Smooth muscle cell (in vitro differentiated cells): Measurements from ENCODE around the gene FBXO42. TPM values are rescaled to one million over a fixed set of nuclear protein-coding genes. Genes with fewer than 3 reads are reported as not detected.
"Not testable (repeated sequence)": the region's sequence is repeated elsewhere in the genome, so short reads cannot be mapped to it uniquely, and the experiment has no call there.

Experiments
- DNase-seq: peaks from one replicate; lab custom pipeline; 2025; ENCODE audit not compliant: unreplicated experiment; lab: John Stamatoyannopoulos, UW
- H2AFZ ChIP-seq: fragments of 200-600 bp; sonication (generic); 2 replicates; pipeline ENCODE4 v1.6.0; 2016; ENCODE audit warnings: antibody characterized with exemption, low read depth, mild to moderate bottlenecking
- H3F3A ChIP-seq: fragments of 200-600 bp; sonication (generic); 2 replicates; pipeline ENCODE4 v1.6.0; 2017; ENCODE audit warnings: antibody characterized with exemption, low read depth
- H3K27ac ChIP-seq: fragments of 200-600 bp; sonication (generic); 2 replicates; pipeline ENCODE4 v1.5.1; 2016; ENCODE audit warnings: low read depth, mild to moderate bottlenecking
- H3K27me3 ChIP-seq: fragments of 200-600 bp; sonication (generic); 2 replicates; pipeline ENCODE4 v1.6.1; 2016; ENCODE audit warnings: low read depth, mild to moderate bottlenecking
- H3K36me3 ChIP-seq: fragments of 200-600 bp; sonication (generic); 2 replicates; pipeline ENCODE4 v1.5.1; 2016; ENCODE audit warnings: low read depth
- H3K4me1 ChIP-seq: fragments of 200-600 bp; sonication (generic); 2 replicates; pipeline ENCODE4 v1.5.1; 2016; ENCODE audit warnings: low read depth
- H3K4me2 ChIP-seq: fragments of 200-600 bp; sonication (generic); 2 replicates; pipeline ENCODE4 v1.6.0; 2016; ENCODE audit warnings: mild to moderate bottlenecking
- H3K4me3 ChIP-seq: fragments of 200-600 bp; sonication (generic); 2 replicates; pipeline ENCODE4 v1.5.1; 2016; ENCODE audit warnings: mild to moderate bottlenecking
- H3K79me2 ChIP-seq: fragments of 200-600 bp; sonication (generic); 2 replicates; pipeline ENCODE4 v1.6.0; 2016; ENCODE audit warnings: low read depth, mild to moderate bottlenecking
- H3K9ac ChIP-seq: fragments of 200-600 bp; sonication (generic); 2 replicates; pipeline ENCODE4 v1.6.0; 2016; ENCODE audit warnings: low read depth
- H3K9me3 ChIP-seq: fragments of 200-600 bp; sonication (generic); replicated peaks from 2 replicates; pipeline ENCODE4 v1.5.1; 2016; ENCODE audit warnings: low read depth
- H4K20me1 ChIP-seq: fragments of 200-600 bp; sonication (generic); 2 replicates; pipeline ENCODE4 v1.6.0; 2016; ENCODE audit warnings: low read depth
- WGBS: methylation state at CpG from one replicate; pipeline ENCODE4 v1.1.7; 2016; ENCODE audit warnings: low lambda C conversion rate; 5-methylcytosine and 5-hydroxymethylcytosine counted together
- polyA plus RNA-seq: library from polyadenylated mRNA; unstranded; fragments of >200 nt; fragmentation: Nextera tagmentation; extraction: Ambion mirVana; gene quantifications from 2 replicates; pipeline ENCODE4 v1.2.1, GENCODE V29; 2016
- total RNA-seq: library from RNA; depleted of rRNA; stranded (reverse); fragments of >200 nt; gene quantifications from 2 replicates; pipeline ENCODE4 v1.2.3, GENCODE V29; 2014
- TF ChIP-seq, protein P1 (sequence below): fragments of 200-600 bp; sonication (generic); IDR thresholded peaks from 2 replicates; pipeline ENCODE4 v1.5.1; 2017; ENCODE audit warnings: borderline replicate concordance, mild to moderate bottlenecking, antibody characterized with exemption; ENCODE audit not compliant: insufficient read depth, poor library complexity, severe bottlenecking

FBXO42 gene
- total and polyA plus RNA-seq, 2 experiments from 2014 or later, result 14.7 to 22.6 TPM

DNA sequence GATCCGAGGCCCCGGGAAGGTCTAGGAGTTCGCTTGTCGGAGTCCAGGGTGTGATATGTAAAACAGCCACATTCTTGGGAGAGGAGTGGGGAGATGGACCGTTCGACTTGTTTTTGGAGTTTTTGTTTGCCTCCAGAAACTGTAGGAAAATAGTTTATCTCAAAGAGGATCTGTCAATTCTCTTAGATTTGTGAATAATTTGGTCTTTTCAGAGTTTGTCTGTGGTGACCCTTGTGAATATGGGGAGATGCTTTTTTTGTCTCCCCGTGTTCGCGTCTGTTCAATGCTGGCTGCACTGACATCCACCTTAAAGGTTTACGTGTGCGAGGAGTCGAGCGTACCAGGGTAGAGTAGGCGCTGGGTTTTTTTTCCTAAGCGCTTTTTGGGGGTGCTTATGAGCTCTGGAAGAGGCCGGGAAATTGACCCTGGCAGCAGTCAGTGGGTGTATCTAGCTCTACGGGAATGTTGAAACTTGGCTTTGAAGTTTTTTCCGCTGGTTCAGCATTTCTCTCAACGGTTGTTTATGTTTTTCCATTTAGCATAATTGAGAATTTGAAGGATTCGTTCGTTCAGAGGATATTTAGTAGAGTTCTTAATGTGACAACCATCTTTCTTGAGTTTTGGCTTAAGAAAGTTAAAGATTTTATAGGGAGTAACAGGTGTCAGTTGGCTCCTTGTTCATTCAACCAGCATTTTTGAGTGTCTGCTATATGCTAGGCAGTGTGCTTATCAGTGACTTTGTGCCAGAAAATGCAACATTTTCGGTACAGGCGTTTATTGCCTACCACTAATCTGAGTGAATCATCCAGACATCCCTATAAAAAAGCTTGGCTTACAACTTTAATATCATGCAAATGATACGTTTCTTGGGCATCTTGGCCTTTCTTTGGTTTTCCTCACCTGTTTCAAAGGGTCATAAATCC, 15.9 kb upstream of the FBXO42 start:
- H3K4me1 ChIP-seq, result peaks cover 10% of the 10 kb centered on the region
- H3K27ac ChIP-seq, result peak overlapping the region; percentile 98
- peak overlapping the region; percentile 90 for H3K4me3 ChIP-seq
- peak overlapping the region; percentile 95 for H3K9ac ChIP-seq
- H3K79me2 ChIP-seq, result peaks cover 55% of the 10 kb centered on the region
- H3K9me3 ChIP-seq, result no peaks in the 10 kb centered on the region
- no peak overlapping the region for H2AFZ ChIP-seq
- H4K20me1 ChIP-seq, result peaks cover 56% of the 10 kb centered on the region
- peak overlapping the region; percentile 92 for H3K4me2 ChIP-seq
- H3F3A ChIP-seq, result no peaks in the 10 kb centered on the region
- no peaks in the 10 kb centered on the region for H3K36me3 ChIP-seq
- WGBS, result 2% methylated on average over 24 of the region's 24 CpGs
- TF ChIP-seq, protein P1, sequence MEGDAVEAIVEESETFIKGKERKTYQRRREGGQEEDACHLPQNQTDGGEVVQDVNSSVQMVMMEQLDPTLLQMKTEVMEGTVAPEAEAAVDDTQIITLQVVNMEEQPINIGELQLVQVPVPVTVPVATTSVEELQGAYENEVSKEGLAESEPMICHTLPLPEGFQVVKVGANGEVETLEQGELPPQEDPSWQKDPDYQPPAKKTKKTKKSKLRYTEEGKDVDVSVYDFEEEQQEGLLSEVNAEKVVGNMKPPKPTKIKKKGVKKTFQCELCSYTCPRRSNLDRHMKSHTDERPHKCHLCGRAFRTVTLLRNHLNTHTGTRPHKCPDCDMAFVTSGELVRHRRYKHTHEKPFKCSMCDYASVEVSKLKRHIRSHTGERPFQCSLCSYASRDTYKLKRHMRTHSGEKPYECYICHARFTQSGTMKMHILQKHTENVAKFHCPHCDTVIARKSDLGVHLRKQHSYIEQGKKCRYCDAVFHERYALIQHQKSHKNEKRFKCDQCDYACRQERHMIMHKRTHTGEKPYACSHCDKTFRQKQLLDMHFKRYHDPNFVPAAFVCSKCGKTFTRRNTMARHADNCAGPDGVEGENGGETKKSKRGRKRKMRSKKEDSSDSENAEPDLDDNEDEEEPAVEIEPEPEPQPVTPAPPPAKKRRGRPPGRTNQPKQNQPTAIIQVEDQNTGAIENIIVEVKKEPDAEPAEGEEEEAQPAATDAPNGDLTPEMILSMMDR, result no peak
- H3K27me3 ChIP-seq, result no peaks in the 10 kb centered on the region
- DNase-seq, result no peak

DNA sequence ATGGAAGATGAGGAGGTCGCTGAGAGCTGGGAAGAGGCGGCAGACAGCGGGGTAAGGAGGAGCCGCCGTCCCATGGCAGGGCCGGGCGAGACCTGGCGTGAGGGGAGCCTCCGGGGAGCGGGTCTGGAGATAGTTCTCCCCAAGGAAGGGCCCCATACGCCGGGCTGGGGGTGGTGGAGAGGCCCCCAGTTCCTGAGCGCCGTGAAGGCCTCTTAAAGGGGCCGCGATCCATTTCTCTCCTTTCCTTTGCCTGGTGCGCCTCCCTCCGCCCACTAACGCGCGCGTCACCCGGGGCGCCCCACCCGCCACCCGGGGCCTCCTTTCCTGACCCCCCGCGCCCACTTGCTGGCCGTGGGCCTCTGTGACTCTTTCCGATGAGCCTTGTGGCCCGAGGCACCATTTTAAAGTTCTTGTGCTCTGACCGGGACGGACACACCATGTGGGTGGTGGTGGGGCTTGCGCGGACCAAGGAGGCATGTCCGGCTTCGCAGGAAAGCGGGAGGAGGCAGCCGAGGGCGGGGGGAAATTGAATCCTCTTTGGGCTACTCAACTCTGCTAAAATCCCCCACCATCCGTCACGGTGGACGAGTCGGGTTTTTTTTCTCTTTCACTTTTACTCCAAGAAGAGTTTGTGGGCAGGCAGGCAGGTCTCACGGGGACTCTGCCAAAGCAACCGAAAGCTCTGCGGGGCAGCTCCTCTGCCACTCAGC, 15.1 kb upstream of the FBXO42 start:
- DNase-seq, result peak; percentile 92
- TF ChIP-seq, protein P1, result no peak
- Histone ChIP-seq H3K79me2 (peaks cover 47% of the 10 kb centered on the region), H3K9ac (peak overlapping the region; percentile 95), H2AFZ (peak overlapping the region; percentile 52), H4K20me1 (peaks cover 48% of the 10 kb centered on the region), H3K27ac (peak overlapping the region; percentile 98), H3K9me3 (no peaks in the 10 kb centered on the region), H3K36me3 (no peaks in the 10 kb centered on the region), H3F3A (no peaks in the 10 kb centered on the region), H3K4me2 (peak overlapping the region; percentile 92), H3K27me3 (no peaks in the 10 kb centered on the region), H3K4me3 (peak overlapping the region; percentile 90), H3K4me1 (peaks cover 10% of the 10 kb centered on the region)
- WGBS, result under 1% methylated on average over 40 of the region's 47 CpGs

DNA sequence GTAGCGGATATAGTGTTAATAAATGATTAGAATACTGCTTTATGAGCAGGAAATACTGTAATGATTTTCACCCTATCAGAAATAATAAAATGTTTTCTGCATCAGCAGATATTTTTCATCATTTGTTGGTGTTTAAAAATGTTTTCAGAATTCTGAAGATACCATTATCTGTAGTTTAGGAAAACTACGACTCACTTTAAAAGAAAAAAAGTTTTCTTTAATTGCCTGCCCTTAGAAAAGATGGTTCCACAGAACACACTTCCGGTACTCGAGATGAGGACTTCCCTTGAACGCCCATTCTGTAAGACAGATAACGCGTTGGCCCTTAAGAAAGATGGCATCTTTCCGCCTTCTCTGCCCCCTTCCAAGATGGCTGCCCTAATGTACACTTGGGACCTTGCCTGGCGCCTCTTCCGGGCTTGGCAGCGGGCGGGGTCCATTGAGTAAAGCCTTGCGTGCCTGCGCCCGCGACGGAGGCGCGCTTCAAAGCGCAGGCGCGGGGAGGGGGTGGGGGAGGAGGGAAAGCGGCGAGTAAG, 14.5 kb upstream of the FBXO42 start, which contains the start of gene SZRD1:
Gene SZRD1, plus strand, starts transcription at position 521 of the 536 bp plus-strand sequence. CDS start 16 bp downstream, outside the sequence.
- Histone ChIP-seq H4K20me1 (peaks cover 41% of the 10 kb centered on the region), H3F3A (no peaks in the 10 kb centered on the region), H3K4me2 (peak within 1 kb of the TSS; percentile 92), H3K36me3 (no peaks in the 10 kb centered on the region), H3K9ac (peak within 1 kb of the TSS; percentile 95), H2AFZ (peak within 1 kb of the TSS; percentile 93), H3K9me3 (no peaks in the 10 kb centered on the region), H3K27ac (peak within 1 kb of the TSS; percentile 98), H3K4me1 (peaks cover 10% of the 10 kb centered on the region), H3K79me2 (peaks cover 40% of the 10 kb centered on the region), H3K4me3 (peak within 1 kb of the TSS; percentile 90), H3K27me3 (no peaks in the 10 kb centered on the region)
- DNase-seq, result peak; percentile 92
- TF ChIP-seq, protein P1, result no peak
- WGBS, result 3% methylated on average over 24 of the region's 24 CpGs

DNA sequence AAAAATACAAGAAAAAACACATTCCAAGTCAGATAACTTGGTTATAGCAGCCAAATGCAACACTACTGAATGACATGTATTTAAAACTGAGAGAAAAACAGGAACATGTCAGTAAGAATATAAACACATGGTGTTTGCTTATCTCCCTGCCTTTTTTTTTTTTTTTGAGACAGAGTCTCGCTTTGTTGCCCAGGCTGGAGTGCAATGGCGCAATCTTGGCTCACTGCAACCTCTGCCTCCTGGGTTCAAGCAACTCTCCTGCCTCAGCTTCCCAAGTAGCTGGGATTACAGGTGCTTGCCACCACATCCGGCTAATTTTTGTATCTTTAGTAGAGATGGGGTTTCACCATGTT, 12.8 kb upstream of the FBXO42 start:
- Histone ChIP-seq H4K20me1 (peaks cover 25% of the 10 kb centered on the region), H3K79me2 (peaks cover 24% of the 10 kb centered on the region), H3K4me1 (peaks cover 10% of the 10 kb centered on the region)
- not testable (repeated sequence) for H3K27me3 ChIP-seq, H3K9ac ChIP-seq, H3F3A ChIP-seq, H3K4me2 ChIP-seq, DNase-seq, H3K9me3 ChIP-seq, H2AFZ ChIP-seq, H3K27ac ChIP-seq, H3K36me3 ChIP-seq, H3K4me3 ChIP-seq
- 85% methylated on average over 3 of the region's 3 CpGs for WGBS
